Activated gamma-delta T cell treated with Interleukin-2 at 50 U/mL for 16 hours (primary cell): ENCODE measurements around the gene GSDME.
"Not testable (repeated sequence)": the region's sequence is repeated elsewhere in the genome, so short reads cannot be mapped to it uniquely, and the experiment has no call there.

Experiments
- DNase-seq: peaks from one replicate; pipeline ENCODE4 v3.0.0-alpha.2; 2020

Gene GSDME

DNA sequence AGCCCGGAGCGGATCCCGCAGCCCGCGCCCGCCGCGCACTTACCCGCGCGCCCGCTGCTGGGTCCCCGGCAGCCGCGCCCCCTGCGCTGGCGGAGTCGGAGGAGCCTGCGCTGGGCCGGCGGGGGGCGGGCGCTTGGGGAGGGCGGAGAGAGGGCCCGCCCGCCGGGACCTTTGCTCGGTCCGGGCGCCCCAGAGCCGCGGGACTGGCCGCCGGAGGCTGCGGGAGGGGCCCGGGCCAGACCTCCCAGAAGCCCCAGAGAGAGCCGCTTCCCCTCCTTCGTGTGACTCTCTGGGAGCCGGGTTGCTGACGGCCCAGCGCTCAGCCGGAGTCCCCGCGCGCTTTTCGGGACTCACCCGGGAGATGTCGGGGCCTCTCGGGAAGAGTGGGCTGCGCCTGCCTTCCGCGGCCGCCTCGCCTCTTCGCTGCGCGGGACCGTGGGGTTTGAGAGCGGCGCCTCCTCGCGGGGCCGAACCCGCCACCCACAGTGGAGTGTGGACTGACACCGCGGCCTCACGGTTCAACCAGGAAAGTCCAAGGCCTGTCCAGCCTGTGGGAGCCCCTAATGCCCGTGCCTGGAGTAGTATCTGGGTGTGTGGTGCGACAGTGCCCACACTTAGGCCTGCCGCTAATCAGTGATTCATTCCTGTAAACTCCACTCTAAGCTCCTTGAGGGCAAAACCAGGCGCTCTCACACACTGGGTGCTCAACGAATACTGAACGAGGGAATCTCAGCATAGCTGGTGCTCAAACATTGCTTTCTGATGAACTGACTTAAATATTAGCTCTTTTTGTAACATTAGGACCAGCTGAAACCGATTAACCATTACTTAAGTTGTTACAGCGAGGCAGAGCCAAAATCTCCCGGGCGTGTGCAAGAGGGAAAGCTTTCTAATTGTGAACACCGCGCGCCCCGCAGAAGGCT lies at the start of gene GSDME:
TSS of gene GSDME (minus strand) at position 112 of the 923 bp plus-strand sequence. CDS start 7,690 bp downstream, outside the sequence.
- no peak for DNase-seq

GRCh38 chr7:24802300-24802699 lies 45.0 kb upstream of the GSDME start:
- DNase-seq = no peak

DNA sequence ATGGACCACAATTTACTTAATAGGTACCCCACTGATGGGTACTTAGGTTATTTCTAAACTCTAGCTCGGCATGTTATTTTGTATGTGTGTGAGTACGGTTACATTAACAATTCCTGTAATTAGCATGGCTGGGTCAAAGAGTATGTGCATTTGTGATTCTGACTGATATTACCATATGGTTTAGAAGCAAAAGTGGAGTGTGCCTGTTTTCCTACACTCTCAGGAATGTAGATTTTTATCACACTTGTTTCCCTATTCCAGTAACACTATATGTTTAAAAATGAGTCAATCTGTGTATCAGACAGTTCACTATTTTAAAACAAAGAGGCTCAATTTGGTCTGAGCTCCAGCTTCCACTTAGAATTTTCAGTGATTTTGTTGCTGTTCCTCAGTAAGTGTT lies 44.6 kb upstream of the GSDME start:
- DNase-seq = no peak

DNA sequence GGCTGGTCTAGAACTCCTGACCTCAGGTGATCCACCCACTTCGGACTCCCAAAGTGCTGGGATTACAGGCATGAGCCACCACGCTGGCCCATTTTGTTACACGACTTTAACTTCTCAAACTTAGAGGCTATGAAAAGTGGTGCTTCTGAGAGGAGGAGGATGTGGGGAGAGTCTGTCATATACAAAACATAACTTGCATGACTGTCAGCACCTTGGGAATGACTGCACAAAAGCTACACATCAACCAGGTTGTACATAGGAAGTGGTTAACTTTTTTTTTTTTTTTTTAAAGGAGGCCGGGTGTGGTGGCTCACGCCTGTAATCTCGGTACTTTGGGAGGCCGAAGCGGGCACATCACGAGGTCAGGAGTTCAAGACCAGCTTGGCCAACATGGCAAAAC lies 43.4 kb upstream of the GSDME start:
- DNase-seq = no peak

- no peak for DNase-seq
These were observed 42.8 kb upstream of the GSDME start for GRCh38 chr7:24800073-24800472.

DNA sequence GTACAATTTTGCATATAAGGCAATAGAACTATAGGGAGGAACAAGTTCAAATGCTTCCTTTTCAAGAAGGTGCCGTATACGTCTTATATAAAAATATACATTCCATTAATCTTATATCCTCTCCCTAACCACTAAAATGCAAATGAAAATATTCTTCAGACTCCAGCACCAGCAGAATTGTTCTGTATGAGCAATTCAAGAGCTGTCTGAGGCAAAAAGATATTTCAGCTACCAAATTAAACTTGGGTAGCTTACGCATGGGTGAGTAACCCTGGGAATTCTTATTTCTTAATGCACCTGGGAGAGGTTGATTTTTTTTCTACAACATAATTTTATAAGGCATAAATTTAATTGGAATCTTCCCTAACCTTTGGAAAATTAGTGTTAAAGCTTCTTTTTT lies 42.2 kb upstream of the GSDME start:
- DNase-seq = no peak

GRCh38 chr7:24798261-24798660 lies 41.0 kb upstream of the GSDME start:
- no peak for DNase-seq

- no peak for DNase-seq
These were observed 40.0 kb upstream of the GSDME start for GRCh38 chr7:24797270-24797669.

- DNase-seq = no peak
These were observed 38.1 kb upstream of the GSDME start for GRCh38 chr7:24795407-24795767.

- not testable (repeated sequence) for DNase-seq
These were observed 37.6 kb upstream of the GSDME start for GRCh38 chr7:24794751-24795406.

DNA sequence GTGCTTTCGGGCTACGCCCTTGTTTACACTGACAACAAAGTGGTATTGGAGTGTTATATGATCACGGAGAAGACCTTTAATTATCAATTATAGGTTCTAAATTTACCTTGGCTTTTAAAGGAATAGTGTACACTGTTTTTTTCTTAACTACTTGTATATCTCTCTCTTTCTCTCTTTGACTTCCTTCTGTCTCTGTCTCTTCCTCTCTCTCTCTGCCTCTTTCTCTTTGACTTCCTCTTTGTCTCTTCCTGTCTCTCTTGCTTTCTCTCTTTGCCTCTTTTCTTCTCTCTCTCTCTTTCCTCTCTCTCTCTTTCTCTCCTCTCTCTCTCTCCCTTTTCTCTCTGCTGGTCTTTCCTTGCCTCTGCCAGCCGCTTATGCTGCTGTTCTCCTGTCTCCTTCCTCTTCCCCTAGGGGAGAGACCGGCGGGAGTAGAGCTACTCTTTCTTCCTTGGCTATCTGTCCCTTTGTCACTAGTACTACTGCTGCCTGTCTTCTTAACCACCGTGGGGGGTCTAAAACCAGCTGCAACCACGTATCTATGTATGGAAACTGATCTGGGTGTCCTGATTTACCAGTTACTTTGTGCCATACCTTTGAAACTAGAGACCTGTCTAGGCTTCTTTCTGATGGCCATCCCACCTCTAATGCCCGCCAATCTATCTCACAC lies 36.9 kb upstream of the GSDME start:
- DNase-seq = no peak

- no peak for DNase-seq
These were observed 31.8 kb upstream of the GSDME start for GRCh38 chr7:24788961-24789576.

DNA sequence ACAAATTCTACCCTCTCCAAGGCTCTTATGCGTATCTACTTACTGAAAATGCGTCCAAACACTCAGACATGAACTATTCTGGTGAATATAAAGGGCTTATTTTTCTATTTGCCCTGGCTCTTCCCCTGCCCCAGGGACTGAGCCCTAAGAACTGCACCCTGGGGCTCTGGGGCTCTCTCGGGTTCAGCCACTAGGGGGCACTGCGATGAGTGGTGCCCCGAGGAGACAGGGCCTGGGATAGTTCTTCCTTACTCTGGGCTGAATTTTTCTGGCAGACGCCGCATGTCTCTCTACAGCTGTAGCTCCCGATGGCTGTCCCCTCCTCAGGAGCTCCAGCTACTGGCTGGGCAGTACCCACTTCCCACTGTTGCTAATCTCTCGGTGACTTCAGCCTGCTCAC lies 30.8 kb upstream of the GSDME start:
- DNase-seq = no peak

GRCh38 chr7:24786941-24787340 lies 29.7 kb upstream of the GSDME start:
- no peak for DNase-seq

- DNase-seq = no peak
These were observed 29.0 kb upstream of the GSDME start for GRCh38 chr7:24786306-24786705.

GRCh38 chr7:24784277-24784676 lies 27.0 kb upstream of the GSDME start:
- DNase-seq = no peak

- DNase-seq = no peak
These were observed 26.4 kb upstream of the GSDME start for GRCh38 chr7:24783698-24784097.

- no peak for DNase-seq
These were observed 23.8 kb upstream of the GSDME start for GRCh38 chr7:24781106-24781505.

- no peak for DNase-seq
These were observed 22.0 kb upstream of the GSDME start for GRCh38 chr7:24779283-24779655.

GRCh38 chr7:24778543-24779282 lies 21.4 kb upstream of the GSDME start:
- no peak for DNase-seq

GRCh38 chr7:24777806-24778205 lies 20.5 kb upstream of the GSDME start:
- DNase-seq = no peak

DNA sequence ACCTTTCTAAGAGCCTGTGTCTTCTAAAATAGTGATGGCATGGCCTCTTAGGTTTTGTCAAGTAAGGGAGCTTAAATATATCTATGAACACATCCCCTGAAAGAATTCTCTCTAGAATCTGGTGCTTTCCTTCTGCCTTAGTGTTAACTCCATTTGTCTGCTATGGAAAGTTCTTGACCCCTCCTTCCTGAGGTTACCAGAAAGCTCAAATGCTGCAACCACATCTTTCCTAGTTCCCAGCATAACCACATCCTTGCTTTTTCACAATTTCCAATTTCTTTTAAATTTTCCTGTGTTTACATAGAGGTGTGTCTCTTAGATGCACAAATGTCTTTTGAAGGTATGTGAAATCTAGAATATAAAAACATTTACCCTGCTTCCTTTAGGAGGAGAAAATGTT lies 16.4 kb upstream of the GSDME start:
- no peak for DNase-seq

DNA sequence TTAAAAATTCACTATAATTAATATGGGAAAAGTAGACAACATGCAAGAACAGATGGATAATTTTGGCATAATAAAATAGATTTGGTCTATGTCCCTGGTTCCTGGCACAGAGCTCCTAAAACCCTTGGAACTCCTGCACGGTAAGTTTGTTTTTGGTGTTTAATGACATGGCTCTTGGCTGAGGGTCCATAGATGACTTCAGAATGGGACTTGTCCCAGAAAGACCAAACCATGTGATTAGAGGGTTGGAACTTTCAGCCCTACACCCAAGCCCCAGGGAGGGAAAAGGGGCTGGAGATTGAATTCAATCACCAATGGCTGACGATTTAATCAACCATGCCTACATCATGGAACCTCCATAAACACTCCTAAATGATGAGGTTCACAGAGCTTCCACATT lies 12.6 kb upstream of the GSDME start:
- no peak for DNase-seq
